ENCODE measurements around the gene FGF14. TPM values are rescaled to one million over a fixed set of nuclear protein-coding genes. Genes with fewer than 3 reads are reported as not detected.

Gene FGF14
- total RNA-seq (1 to 10 TPM in 1 of 2 donors, under 1 TPM in 1; 0.56 to 1.7 TPM), polyA plus RNA-seq (ENCODE audit: insufficient read depth, low read depth, low replicate concordance) (4.5 TPM)
- long read RNA-seq, donor 1: 0 reads
- long read RNA-seq, donor 2: 0 reads

GRCh38 chr13:102401766-102402165, at the start of gene FGF14:
Gene FGF14, minus strand, starts transcription at chr13:102402048.
- DNase-seq: no peak
- H3K27me3 ChIP-seq: no peaks in the 10 kb centered on the region
- intact Hi-C loops (cut with DNase I; ENCODE audit: low total_unique reads): no loop called here
- TF ChIP-seq POLR2A (IDR thresholded peaks at IDR 0.05) (no peak), CTCF (IDR thresholded peaks at IDR 0.05) (no peak)
- H3K4me1 ChIP-seq: peaks cover 19% of the 10 kb centered on the region
- WGBS, 2 donors: 5 to 8% methylated on average over 6 of the region's 6 CpGs
- H3K9me3 ChIP-seq: no peaks in the 10 kb centered on the region
- no peaks in the 10 kb centered on the region for H3K36me3 ChIP-seq (ENCODE audit: low read depth, missing control alignments)
- H3K4me3 ChIP-seq: peak within 1 kb of the TSS; percentile 37 to 54
- no peak within 1 kb of the TSS for H3K27ac ChIP-seq

- H3K9me3 ChIP-seq: no peaks in the 10 kb centered on the region
- H3K4me3 ChIP-seq: no peak overlapping the region
- H3K27ac ChIP-seq: no peak overlapping the region
- intact Hi-C loops (cut with DNase I; ENCODE audit: low total_unique reads): no loop called here
- WGBS, 2 donors: 71 to 92% methylated on average over 1 of the region's 1 CpG
- H3K4me1 ChIP-seq: no peaks in the 10 kb centered on the region
- DNase-seq: no peak
- no peaks in the 10 kb centered on the region for H3K36me3 ChIP-seq (ENCODE audit: low read depth, missing control alignments)
- TF ChIP-seq POLR2A (IDR thresholded peaks at IDR 0.05) (no peak), CTCF (IDR thresholded peaks at IDR 0.05) (no peak)
- H3K27me3 ChIP-seq: no peaks in the 10 kb centered on the region
Measured at GRCh38 chr13:102443249-102443648, 41.4 kb upstream of the FGF14 start.

GRCh38 chr13:102441085-102441484, 39.2 kb upstream of the FGF14 start:
- TF ChIP-seq POLR2A (IDR thresholded peaks at IDR 0.05) (no peak), CTCF (IDR thresholded peaks at IDR 0.05) (no peak)
- no peak for DNase-seq

GRCh38 chr13:102440259-102440936, 38.5 kb upstream of the FGF14 start:
- Histone ChIP-seq H3K4me3 (no peak overlapping the region), H3K36me3 (ENCODE audit: low read depth, missing control alignments) (no peaks in the 10 kb centered on the region), H3K27ac (no peak overlapping the region), H3K27me3 (no peaks in the 10 kb centered on the region), H3K4me1 (no peaks in the 10 kb centered on the region), H3K9me3 (no peaks in the 10 kb centered on the region)
- intact Hi-C loops (cut with DNase I; ENCODE audit: low total_unique reads): no loop called here
- TF ChIP-seq CTCF (IDR thresholded peaks at IDR 0.05): no peak
- TF ChIP-seq POLR2A (IDR thresholded peaks at IDR 0.05): no peak
- DNase-seq: no peak
- WGBS, 2 donors: 74 to 85% methylated on average over 2 of the region's 2 CpGs

More at GRCh38 chr13:102441085-102441484, 39.2 kb upstream of the FGF14 start:
- no peaks in the 10 kb centered on the region for H3K9me3 ChIP-seq
- H3K36me3 ChIP-seq (ENCODE audit: low read depth, missing control alignments): no peaks in the 10 kb centered on the region
- H3K27me3 ChIP-seq: no peaks in the 10 kb centered on the region
- no peak overlapping the region for H3K4me3 ChIP-seq
- intact Hi-C loops (cut with DNase I; ENCODE audit: low total_unique reads): no loop called here
- H3K27ac ChIP-seq: no peak overlapping the region
- H3K4me1 ChIP-seq: no peaks in the 10 kb centered on the region

GRCh38 chr13:102422690-102423089, 20.8 kb upstream of the FGF14 start:
- Histone ChIP-seq H3K4me1 (no peaks in the 10 kb centered on the region), H3K4me3 (no peak overlapping the region), H3K36me3 (ENCODE audit: low read depth, missing control alignments) (no peaks in the 10 kb centered on the region), H3K27me3 (no peaks in the 10 kb centered on the region), H3K27ac (no peak overlapping the region), H3K9me3 (no peaks in the 10 kb centered on the region)
- no peak for DNase-seq
- intact Hi-C loops (cut with DNase I; ENCODE audit: low total_unique reads): no loop called here
- WGBS, 2 donors: 73 to 76% methylated on average over 2 of the region's 2 CpGs
- TF ChIP-seq CTCF (IDR thresholded peaks at IDR 0.05) (no peak), POLR2A (IDR thresholded peaks at IDR 0.05) (no peak)
